PFSK-1 (cell line): ENCODE measurements around the gene CLIC3.

ENCODE experiments used
- POLR2AphosphoS5 ChIP-seq: IDR thresholded peaks from 2 replicates; pipeline ENCODE4 v1.6.1; 2012; ENCODE audit warnings: low read depth, mild to moderate bottlenecking, control low read depth, low read length, moderate library complexity
- REST ChIP-seq, 2 experiments: IDR thresholded peaks; 2 replicates each; pipeline versions ENCODE4 v1.6.1 to v1.8.0; 2011 to 2012; ENCODE audit warnings: low read depth in 2 of 2, low read length in 2 of 2, control low read depth in 1 of 2, inconsistent platforms in 1 of 2, mild to moderate bottlenecking in 1 of 2, moderate library complexity in 1 of 2; ENCODE audit not compliant: insufficient read depth in 1 of 2
- SIN3A ChIP-seq: IDR thresholded peaks from 2 replicates; pipeline ENCODE4 v1.6.1; 2012; ENCODE audit warnings: mild to moderate bottlenecking, low read length, moderate library complexity, borderline replicate concordance; ENCODE audit not compliant: insufficient read depth
- TAF1 ChIP-seq: IDR thresholded peaks from 2 replicates; pipeline ENCODE4 v1.6.1; 2012; ENCODE audit warnings: low read length, control low read depth, borderline replicate concordance; ENCODE audit not compliant: insufficient read depth

- no peak for TF ChIP-seq REST (IDR thresholded peaks at IDR 0.05; ENCODE audit: insufficient read depth in 1 of 2, low read depth in 2 of 2, low read length in 2 of 2)
- TF ChIP-seq POLR2AphosphoS5 = no peak
- TF ChIP-seq SIN3A = no peak
- no peak for TF ChIP-seq TAF1
Observed at GRCh38 chr9:137011156-137011555, 14.8 kb upstream of the CLIC3 start.
